HG03575 (cell line): ENCODE measurements around the gene PWWP3B.
"Not testable (repeated sequence)": the region's sequence is repeated elsewhere in the genome, so short reads cannot be mapped to it uniquely, and the experiment has no call there.

Experiments used
- ATAC-seq: cut with Tn5 transposase; IDR thresholded peaks from one replicate; pipeline ENCODE4 v1.9.1; 2021; ENCODE audit not compliant: unreplicated experiment, insufficient number of reproducible peaks, low FRiP score; ENCODE audit errors: extremely low read depth

The PWWP3B gene

DNA sequence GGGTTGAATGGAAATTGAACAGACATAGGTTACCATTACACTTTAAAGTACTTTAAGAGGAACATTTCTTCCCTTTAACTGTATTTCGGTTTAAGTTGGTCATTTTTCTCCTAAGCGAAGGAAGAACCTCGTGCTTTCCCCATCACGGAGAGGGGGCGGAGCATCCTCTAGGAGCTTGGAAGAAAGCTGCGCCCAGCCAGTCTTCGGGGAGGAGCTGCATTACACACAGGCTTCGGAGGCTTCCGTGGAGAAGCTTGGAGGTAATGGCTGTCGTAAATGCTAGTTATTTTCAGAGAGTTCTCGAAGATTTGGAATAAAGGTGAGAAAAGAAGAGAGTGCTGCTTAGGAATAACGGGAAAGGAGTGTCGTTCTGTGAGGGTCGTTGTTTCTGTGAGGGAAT, at the start of gene PWWP3B:
TSS of gene PWWP3B (plus strand) at position 199 of the 400 bp plus-strand sequence. CDS start 37,128 bp downstream, outside the sequence.
- ATAC-seq: no peak

DNA sequence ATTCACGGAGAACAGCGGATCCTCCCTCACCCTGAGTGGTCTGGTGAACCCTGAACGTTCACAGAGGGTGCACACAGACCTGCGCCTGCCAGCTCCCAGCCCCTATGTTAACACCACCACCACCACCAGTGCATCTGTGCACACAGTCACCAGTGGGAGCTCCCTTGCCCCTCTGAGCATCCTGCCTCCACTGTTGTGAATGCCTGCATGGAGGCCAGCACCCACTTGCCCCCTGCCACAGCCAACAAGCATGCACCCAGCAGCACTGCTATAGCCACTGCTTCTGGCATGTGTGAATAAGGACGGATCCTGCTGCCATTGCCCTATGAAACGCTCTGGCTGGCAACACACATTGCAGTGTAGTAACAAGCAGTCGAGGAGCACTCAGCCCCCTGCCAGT, 29.1 kb upstream of the PWWP3B start:
- ATAC-seq: no peak

DNA sequence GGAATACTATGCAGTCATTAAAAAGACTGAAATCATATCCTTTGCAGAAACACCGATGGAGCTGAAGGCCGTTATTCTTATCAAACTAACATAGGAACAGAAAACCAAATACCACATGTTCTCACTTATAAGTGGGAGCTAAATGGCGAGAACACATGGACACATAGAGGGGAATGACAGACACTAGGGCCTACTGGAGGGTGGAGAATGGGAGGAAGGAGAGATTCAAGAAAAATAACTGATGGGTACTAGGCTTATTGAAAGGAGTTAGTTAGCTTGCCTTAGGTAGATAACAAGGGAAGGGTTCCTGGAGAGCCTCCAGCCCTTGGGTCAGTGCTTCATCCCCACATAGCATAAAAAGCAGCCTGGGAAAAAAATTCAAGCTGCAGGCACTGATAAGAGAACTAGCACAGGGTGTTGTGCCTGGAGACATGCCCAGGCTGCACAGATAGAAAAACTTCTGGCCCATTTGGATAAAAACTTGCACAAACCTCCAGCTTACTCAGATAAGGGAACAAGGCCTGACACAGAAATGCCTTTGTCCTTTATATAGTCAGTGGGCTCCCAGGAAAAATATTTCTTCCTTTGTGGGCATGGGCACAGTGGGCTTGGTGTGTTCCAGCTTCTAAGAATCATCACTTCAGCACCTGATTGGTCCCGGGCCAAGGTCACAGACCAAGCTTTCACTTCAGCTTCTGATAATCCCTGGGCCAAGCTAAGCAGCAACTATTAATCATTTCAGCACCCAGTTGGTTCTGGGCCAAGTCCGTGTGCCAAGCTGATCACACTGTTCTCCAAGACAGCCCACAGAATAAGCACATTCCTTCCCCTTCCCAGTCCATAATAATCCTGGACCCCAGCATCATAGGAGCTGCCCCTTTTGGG, 23.1 kb upstream of the PWWP3B start:
- ATAC-seq: no peak

DNA sequence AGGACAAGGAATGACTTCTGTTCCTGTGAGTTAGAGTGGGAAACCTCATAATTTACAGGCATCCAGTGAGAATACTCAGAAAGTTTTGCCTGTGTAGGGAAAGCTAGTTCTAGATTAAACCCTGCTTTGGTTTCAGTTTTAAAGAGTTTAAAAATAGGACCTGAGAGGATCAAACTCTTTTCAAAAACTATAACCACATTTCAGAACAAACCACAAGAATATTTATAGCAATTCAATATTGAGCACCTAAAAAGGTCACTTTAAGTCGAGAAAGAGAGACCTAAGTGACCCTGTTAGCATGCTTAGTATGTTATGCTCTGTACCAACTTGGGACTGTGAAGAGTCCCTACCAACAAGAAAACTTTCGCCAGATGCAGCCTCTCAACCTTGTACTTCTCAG, 17.4 kb upstream of the PWWP3B start:
- ATAC-seq: no peak

DNA sequence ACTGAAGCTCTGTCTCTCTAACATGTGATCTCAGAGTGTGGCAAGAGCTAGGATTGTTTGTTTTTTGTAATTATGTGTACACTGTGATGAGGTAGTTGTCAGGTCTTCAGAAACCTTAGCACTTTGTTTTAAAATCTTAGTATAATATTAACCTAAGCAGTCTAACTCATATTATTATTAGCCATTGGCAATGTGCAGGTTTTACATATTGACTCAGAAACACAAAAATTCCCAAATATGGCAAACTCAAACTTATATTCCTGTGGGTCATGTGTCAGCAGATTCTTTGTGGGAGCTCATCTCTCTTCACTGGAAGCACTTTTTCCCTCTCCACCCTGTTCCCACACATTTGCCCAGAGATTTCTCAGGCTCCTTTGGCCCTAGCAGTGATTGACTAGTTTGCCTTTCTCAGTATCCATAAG, 8.2 kb upstream of the PWWP3B start:
- no peak for ATAC-seq

DNA sequence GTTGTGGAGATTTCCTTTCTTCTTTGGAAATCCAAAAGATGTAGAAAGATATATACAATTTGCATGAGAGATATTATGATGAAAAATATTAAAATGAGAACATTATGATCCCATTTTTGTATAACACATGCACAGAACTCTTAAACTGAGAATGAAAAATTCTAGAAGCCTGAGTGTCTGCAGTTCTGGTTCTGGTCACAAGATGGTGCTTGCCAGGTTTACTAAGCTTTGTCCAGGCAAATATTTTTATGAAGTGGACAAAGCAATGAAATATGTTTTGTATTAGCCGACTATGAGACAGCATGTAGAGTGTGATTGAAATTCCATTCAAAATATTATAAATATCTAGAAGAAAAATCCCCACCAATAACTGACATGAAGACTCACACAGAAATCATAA, 2.2 kb downstream of the PWWP3B start:
- no peak for ATAC-seq

DNA sequence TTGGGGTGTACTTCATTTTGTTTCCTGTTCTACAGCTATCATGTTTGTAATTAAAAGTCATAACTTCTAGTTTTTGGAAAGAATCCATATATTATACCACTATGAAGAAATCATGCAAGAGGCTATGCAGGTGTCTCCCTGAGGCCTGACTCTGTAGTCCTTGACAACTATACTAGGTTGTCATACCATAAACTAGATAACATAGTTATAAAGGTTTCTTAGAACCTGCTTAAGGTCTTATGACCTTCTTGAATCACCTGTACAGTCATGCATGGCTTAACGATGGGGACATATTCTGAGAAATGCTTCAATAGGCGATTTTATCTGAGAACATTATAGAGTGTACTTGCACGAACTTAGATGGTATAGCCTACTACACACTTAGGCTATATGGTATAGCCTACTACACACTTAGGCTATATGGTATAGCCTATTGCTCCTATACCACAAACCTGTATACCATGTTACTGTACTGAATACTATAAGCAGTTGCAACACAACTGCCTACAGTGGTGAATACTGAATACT, 3.3 kb downstream of the PWWP3B start:
- no peak for ATAC-seq

DNA sequence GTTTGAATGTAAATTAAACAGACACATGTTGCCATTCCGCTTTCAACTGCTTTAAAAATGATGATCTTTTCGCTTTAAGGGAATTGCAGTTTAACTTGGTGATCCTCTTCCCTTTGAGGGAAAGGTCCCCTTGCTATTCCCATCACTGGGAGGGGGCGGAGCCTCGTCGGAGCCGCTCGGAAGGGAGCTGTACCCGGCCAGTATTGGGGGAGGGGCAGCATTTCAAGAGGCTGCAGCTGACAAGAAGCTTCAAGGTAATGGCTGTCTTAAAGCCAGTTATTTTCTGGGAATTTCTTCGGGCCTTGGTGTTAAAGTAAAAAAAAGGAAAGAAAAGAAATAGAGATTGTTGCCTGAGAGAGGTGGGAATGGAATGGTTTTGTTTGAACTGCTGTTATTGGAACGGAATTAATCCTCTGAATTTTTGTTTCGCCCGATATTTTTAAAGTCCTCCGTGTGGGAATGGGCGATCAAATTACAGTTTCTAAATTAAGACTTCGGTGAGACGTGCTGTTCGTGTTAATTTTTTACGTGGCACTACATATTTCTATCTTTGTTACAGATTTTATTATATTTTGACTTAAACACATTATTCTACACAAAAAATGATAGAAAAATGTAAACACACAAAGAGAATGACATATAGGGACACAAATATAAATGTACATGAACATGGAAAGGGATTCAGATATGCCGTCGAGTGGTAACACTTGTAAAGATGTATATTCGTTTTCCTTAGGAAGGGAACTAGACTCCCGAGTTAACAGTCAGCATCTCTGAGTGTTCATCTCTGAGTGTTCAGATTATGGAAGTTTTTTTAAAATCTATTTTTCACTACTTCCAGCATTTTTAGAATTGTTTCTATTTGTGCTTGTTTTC, 9.2 kb downstream of the PWWP3B start:
- ATAC-seq: no peak

DNA sequence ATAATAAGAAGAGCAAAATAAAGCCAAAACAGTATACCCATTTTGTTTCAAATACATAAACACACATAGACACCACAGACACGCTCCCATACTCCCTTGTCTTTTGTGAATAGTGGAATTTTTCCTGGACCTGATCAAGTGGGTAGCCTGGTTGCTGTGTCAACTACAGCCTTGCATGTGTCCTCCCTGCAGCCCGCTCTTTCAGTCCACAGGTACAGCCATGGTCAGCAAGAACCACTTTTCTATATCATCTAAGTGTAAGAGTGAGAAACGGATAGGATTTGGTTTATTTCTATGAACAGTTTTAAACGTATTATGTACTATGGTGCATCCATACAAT, 9.8 kb downstream of the PWWP3B start:
- no peak for ATAC-seq

DNA sequence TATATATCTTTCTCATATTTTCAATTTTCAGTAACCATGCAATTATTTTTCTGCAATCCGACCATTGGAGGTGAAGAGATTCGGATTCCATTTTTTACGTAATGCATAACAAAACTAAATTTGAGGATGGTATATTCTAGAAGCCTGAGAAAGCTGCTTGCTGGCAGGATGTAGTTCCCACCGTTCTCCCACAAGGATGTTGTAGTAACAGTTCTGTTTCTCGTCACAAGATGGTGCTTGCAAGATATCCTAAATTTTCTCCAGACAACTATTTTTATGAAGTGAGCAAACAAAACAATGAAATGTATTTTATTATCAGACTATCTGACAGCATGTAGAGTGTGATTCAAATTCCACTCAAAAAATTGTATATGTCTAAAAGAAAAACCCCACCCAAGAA, 10.7 kb downstream of the PWWP3B start:
- ATAC-seq: no peak

DNA sequence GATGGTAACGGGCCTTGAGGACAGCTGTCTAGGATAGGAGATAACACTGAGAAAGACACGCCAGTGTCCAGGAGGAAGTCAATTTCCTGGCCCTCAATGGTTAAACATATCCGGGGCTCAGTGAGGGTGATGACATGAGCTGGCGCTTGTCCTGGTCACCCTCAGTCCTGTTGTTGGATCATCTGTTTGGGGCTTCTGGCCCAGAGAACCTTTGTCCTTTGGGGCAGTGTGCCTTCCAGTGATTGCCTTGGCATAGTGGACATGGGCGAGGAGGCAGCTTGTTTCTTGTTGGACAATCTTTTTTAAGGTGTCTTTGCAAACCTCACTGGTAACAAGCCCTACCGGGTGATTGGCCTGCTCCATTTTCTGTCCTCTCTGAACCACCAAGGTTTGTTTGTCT, 15.6 kb downstream of the PWWP3B start:
- ATAC-seq: not testable (repeated sequence)

DNA sequence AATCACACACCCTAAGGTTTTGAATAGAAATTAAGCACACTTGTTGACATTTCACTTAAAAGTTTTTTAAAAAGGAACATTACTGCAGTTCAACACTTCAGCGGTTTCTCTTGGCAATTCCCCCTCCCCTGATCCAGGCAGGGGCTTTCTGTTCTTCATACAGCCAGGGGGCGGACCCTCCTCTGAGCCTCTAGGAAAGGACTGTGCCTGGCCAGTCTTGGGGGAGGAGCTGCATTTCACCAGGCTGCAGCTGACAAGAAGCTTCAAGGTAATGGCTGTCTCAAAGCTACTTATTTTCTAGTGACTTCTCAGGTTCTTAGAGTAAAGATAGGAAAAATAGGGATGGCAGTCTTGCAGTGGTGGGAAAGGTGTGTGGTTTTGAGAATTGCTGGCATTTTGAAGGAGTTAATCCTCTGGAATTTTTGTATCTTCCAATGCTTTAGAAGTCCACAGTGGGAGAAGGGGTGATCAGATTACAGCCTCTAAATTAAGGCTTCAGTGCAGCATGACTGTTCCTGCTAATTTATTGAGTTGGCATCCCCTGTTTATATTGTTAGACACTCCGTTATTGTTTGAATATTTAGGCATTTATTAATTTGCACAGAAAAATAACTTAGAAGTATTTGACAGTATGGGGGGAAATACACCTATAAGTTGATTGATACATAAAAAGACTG, 33.5 kb downstream of the PWWP3B start:
- no peak for ATAC-seq

DNA sequence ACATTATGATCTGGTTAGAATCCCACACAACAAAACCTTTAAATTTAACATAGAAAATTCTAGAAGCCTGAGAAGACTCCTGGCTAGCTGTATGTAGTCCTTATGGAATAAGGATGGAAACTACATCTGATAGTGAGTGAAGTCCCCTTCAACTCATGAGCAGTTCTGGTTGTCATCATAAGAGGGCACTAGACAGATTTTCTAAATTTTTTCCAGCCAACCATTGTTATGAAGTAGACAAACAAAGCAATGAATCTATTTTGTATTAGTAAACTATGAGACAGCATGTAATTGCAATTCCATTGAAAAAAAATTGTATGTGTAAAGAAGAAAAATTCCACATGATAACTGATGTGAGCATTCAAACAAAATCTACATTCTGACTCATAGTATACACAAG, 35.2 kb downstream of the PWWP3B start:
- no peak for ATAC-seq

DNA sequence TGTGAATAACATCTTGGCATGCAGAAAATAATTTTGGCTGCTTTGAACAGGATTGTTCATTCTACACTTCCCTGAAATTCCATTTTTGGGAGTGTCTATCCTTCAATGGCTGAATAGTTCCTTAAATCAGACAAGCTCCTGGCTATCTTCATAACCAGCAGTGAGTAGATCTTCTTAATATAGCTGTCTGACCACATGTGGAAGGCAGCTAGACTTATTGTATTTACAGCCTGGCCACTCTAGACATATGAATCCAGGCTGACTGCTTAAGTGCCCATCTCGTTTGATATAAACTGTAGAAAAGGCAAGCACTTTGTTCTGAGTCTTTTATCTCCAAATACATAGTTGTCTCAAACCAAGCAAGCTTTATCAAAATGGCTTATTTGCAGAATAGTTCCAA, 40.0 kb downstream of the PWWP3B start:
- ATAC-seq: no peak
